ENCODE data around the gene ERGIC1. TPM values are rescaled to one million over a fixed set of nuclear protein-coding genes. Genes with fewer than 3 reads are reported as not detected.

ERGIC1 gene
- total and polyA plus RNA-seq, 2 experiments from 2014 or later: 25.2 to 92.2 TPM

DNA sequence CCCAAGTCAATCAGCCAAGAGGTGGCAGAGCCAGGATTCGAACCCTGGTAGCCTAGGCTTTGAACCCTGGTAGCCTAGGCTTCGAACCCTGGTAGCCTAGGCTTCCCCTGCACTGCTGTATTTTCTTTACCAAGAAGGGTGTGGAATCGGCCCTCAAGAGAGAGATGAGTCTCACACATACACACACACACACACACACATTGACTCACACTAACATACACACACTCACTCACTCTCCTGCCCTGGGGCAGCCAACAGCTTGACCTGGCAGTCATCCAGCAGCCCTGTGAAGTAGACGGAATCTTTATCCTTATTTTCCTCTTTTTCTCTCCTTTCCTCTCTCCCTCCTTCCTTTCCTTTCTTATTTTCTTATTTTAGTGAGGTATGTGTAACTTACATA is 69.7 kb downstream of the ERGIC1 start (continued):
- TF ChIP-seq ZNF462 (CRISPR knock-in tag; IDR thresholded peaks at IDR 0.05) (no peak), ZNF114 (CRISPR knock-in tag; IDR thresholded peaks at IDR 0.05) (no peak)

- H3K27me3 Mint-ChIP-seq (ENCODE audit: insufficient read depth, low read depth, poor library complexity): peaks cover 2% of the 10 kb centered on the region
- Histone ChIP-seq H3K9me2 (ENCODE audit: insufficient read depth) (no peaks in the 10 kb centered on the region), H3K79me2 (replicated peaks; ENCODE audit: insufficient read depth) (no peaks in the 10 kb centered on the region), H3F3A (replicated peaks; ENCODE audit: low read depth) (0 out of 2 replicates have a peak, but pooled peaks cover 4% of the 10 kb centered on the region), H3K4me2 (no peak overlapping the region), H3K27me3 (ENCODE audit: insufficient read depth) (no peaks in the 10 kb centered on the region), H3K4me1 (ENCODE audit: insufficient read depth) (peaks cover 8% of the 10 kb centered on the region; the same call in 1 of the 2 replicates), H3K27ac (ENCODE audit: low read depth) (no peak overlapping the region), H3K4me3 (no peak overlapping the region), H4K20me1 (replicated peaks; ENCODE audit: insufficient read depth) (0 out of 2 replicates have a peak, but pooled peaks cover 3% of the 10 kb centered on the region), H2AFZ (no peak overlapping the region), H3K36me3 (ENCODE audit: insufficient read depth) (no peaks in the 10 kb centered on the region; the same call in 1 of the 2 replicates)
- H3K27ac Mint-ChIP-seq: no peak overlapping the region
- no peak overlapping the region for H3K4me3 Mint-ChIP-seq
- no peaks in the 10 kb centered on the region for H3K9me3 Mint-ChIP-seq
- H3K36me3 Mint-ChIP-seq (ENCODE audit: low read depth): peaks cover 24% of the 10 kb centered on the region
- no peak for TF ChIP-seq EZH2 (IDR thresholded peaks at IDR 0.05; ENCODE audit: low read depth, unreplicated experiment)
- TF ChIP-seq EZH2phosphoT487 (IDR thresholded peaks at IDR 0.05; ENCODE audit: unreplicated experiment): no peak
- TF ChIP-seq STAT1 (IDR thresholded peaks at IDR 0.05; ENCODE audit: unreplicated experiment): no peak
- ATAC-seq (no peak), DNase-seq (ENCODE audit: low spot score) (no peak)
- peaks cover 30% of the 10 kb centered on the region for H3K4me1 Mint-ChIP-seq
Measured at GRCh38 chr5:172904312-172904642, 70.2 kb downstream of the ERGIC1 start.
